T-helper 1 cell treated with Interleukin-12 subunit alpha and Interleukin-12 subunit beta and Interleukin-4 antibody, amounts not matched to agents 30 ng/mL and 1 ng/mL, for 36 hours (primary cell): Measurements from ENCODE around the gene CCDC88A. TPM values are rescaled to one million over a fixed set of nuclear protein-coding genes. Genes with fewer than 3 reads are reported as not detected.
"Not testable (repeated sequence)": the region's sequence is repeated elsewhere in the genome, so short reads cannot be mapped to it uniquely, and the experiment has no call there.

Experiments
- intact Hi-C: fragments of 100-400 bp; cut with micrococcal nuclease; formaldehyde crosslinking; loops from one replicate; pipeline ENCODE4 v1.15.1; 2024
- total RNA-seq: library from RNA; stranded (reverse); gene quantifications from 2 replicates; pipeline ENCODE4 v1.2.3, GENCODE V29; 2022

Gene CCDC88A
- total RNA-seq, 1 donor from 2014 or later: 6.8 TPM

DNA sequence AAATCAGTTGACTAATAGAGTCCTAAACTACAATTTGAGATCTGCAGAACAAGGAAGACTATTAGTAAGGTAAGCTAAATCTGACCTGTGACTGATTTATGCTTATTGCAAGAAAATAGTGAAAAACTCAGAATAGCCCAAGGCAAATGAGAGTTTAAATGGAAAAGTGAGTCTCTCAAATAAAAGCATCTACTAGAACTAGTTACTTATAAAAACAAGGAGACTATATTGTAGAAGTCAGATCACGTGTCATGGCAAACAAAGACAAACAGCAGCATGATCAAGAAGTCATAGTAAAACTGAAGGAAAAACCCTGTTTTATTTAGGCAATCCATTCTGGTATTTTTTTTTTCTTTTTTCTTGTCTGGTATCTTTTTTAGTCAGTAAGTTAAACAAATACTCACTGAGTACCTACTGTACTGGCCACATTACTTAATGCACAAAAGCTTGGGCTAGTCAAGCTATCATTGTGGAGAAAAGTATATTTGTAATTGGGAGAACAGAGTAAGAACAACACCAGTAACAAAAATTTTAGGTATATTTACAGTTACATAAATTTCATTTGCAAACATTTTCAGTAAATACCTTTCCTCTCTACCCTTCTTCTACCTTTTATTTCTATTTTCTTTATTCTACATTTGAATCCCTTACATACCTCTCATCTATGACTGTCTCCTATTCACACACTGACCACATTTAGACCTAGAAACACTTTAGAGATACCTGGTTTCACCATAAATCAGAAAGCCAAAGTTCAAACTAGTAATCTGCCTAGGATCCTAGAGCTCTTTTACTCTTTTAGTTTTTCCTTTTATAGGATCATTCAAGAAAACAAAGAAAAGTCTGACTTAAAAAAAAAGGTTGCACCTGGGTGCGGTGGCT, 23.7 kb downstream of the CCDC88A start:
- intact Hi-C loops: no loop called here

- intact Hi-C loops: no loop called here
Measured at GRCh38 chr2:55391615-55392242, 27.9 kb downstream of the CCDC88A start.

GRCh38 chr2:55391155-55391554, 28.5 kb downstream of the CCDC88A start:
- intact Hi-C loops: no loop called here

DNA sequence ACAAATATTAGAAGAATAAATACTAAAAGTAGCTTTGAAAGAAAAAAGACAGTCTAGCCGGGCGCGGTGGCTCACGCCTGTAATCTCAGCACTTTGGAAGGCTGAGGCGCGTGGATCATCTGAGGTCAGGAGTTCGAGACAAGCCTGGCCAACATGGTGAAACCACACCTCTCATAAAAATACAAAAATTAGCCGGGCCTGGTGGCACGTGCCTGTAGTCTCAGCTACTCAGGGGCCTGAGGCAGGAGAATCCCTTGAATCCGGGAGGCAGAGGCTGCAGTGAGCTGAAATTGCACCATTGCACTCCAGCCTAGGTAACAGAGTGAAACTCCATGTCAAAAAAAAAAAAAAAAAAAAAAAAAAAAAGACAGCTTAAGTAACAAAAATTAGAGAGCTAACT, 34.1 kb downstream of the CCDC88A start:
- intact Hi-C loops: not testable (repeated sequence)

GRCh38 chr2:55384786-55385185, 34.9 kb downstream of the CCDC88A start:
- intact Hi-C loops: no loop called here

DNA sequence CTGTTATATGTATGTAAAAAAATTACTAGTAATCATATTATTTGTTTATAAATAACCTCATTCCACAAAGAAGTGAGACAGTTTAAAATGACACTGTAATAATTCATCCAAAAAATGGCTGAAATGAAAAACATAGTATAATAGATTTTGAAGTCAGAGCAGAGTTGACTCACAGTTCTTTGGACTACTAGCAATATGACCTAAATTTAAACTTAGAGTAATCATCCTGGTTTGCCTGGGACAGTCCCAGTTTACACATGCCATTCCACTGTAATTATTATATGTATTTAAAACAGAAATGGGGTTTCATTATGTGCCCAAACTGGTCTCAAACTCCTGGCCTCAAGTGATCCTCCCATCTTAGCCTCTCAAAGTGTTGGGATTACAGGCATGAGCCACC, 48.3 kb downstream of the CCDC88A start:
- intact Hi-C loops: no loop called here

DNA sequence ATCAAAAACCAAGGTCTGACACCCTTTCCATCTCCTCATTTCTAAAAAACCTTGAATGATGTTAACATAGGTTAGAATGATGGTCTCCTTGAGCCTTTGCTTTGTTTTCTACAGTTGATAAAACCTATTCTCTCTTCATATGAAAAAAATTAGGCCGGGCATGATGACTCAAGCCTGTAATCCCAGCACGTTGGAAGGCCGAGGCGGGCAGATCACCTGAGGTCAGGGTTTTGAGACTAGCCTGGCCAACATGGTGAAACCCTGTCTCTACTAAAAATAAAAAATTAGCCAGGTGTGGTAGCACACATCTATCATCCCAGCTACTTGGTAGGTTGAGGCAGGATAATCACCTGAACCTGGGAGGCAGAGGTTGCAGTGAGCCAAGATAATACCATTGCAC, 49.4 kb downstream of the CCDC88A start:
- intact Hi-C loops: no loop called here

DNA sequence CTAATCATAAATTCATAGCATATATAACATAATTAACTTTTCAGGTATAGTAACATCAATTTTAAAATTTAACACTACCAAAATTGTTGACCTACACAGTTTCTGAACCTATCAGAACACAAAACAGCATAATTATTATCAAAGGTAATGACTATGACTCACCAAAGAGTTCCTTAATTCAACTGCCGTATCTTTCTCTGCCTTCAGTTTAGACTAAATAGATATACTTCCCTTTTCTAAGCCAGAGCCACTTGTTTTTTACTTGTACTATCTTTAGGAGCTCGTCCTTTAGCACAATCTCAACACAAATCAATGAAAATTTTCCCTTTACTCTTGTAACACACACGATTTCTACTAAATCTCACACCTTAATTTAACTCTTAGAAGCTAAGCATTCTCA, 54.4 kb downstream of the CCDC88A start:
- intact Hi-C loops: no loop called here

GRCh38 chr2:55364189-55365055, 55.2 kb downstream of the CCDC88A start:
- intact Hi-C loops: no loop called here

GRCh38 chr2:55363636-55364035, 56.0 kb downstream of the CCDC88A start:
- intact Hi-C loops: no loop called here

DNA sequence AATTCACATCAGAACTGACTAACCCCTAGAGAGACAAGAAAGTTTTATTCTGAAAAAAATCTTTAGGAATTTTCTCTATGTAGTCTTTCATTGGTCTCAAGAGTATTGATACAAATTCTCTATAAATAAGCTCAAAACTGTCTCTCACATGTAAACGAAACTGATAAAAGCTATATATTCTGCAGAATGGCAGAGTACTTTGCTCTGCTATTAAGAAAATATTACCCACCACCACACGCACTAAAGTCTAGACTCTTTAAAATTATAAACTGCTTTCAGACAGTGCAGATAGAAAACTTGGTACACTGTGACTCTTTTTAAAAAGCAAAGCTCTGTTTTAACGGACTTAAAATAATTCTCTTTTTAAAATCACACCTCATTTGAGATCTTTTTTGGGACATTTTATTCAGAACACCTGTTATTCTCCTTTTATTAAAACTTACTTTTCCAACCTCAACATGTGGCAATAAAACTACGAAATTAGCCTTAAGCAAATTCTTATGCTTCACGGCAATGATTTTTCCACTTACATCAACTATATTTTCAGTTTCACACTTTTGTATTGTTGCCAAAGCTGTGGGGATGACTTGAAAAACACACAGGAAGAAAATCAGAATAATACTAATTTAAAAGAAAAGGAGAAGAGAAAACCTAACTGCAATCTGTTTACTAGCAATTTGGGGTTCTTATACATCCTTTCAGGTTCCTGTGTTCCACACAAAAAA, 58.0 kb downstream of the CCDC88A start:
- intact Hi-C loops: no loop called here

- intact Hi-C loops: no loop called here
Measured at GRCh38 chr2:55358451-55358850, 61.2 kb downstream of the CCDC88A start.

- intact Hi-C loops: no loop called here
Measured at GRCh38 chr2:55357927-55358326, 61.7 kb downstream of the CCDC88A start.

DNA sequence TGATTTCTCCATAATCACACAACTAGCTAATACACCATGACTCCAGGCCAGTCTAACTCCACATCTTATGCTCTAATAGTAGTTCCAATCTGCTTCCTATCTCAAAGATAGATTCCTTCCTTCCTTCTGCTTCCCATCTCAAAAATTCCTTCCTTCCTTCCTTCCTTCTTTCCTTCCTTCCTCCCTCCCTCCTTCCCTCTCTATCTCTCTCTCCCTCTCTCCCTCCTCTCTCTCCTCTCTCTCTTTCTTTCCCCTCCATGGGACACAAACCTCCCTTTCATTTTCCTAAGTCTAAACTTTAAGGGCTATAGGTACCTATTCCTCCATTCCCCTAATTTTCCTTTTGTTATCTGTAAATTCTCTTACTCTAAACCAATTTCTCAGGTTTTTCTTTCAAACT, 62.5 kb downstream of the CCDC88A start:
- intact Hi-C loops: no loop called here

DNA sequence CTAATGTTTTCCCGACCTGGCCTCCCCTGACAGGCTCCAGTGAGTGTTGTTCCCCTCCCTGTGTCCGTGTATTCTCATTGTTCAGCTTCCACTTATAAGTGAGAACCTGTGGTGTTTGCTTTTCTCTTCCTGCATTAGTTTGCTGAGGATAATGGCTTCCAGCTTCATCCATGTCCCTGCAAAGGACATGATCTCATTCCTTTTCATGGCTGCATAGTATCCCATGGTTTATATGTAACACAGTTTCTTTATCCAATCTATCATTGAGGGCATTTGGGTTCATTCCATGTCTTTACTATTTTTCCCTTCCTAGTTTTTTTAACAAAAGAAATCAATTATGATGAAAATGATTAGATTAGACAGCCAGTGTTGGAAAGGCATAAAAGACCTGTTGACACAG, 63.5 kb downstream of the CCDC88A start:
- intact Hi-C loops: not testable (repeated sequence)

GRCh38 chr2:55355451-55355850, 64.2 kb downstream of the CCDC88A start:
- intact Hi-C loops: no loop called here

DNA sequence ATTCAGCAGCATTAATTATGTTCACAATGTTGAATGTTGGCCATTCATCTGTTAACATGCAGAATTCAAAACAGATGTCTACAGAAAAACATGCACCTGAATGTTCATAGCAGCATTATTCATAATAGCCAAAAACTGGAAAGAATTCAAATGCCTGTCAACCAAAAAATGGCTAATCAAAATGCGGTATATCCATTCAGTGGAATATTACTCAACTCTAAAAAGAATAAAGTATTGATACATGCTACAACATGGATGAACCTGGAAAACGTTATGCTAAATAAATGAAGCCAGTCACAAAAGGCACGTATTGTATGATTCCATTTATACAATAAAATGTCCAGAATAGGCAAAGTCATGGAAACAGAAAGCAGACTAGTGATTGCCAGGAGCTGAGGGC, 68.0 kb downstream of the CCDC88A start:
- intact Hi-C loops: no loop called here

GRCh38 chr2:55345064-55345463, 74.6 kb downstream of the CCDC88A start:
- intact Hi-C loops: no loop called here

GRCh38 chr2:55338268-55338667, 81.4 kb downstream of the CCDC88A start:
- intact Hi-C loops: no loop called here

DNA sequence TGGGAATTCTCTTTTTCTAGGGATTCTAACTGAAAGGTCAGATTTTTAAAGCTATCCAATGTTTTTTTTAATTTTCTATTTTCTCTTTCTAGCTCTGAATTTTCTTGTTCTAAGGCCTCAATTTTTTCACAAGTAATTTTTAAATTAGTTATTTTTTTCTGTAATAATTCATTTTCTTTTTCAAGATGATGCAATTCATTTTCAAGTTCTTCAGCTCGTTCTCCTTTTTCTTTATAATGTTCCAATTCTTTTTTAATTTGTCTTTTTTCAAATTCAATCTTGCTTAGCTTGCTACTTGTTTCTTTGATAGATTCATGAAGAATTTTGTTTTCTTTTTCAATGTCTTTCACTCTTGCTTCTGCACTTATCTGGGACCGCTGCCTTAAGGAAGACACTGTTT, 84.9 kb downstream of the CCDC88A start:
- intact Hi-C loops: no loop called here
